DOHH2 (cell line): ENCODE data around the gene TMEM187.
"Not testable (repeated sequence)": the region's sequence is repeated elsewhere in the genome, so short reads cannot be mapped to it uniquely, and the experiment has no call there.

Experiments used
- H3F3A ChIP-seq: fragments of 200-600 bp; sonication (generic), shearing (Covaris generic); 2 replicates; pipeline ENCODE4 v1.6.0; 2016; ENCODE audit warnings: antibody characterized with exemption, mild to moderate bottlenecking; ENCODE audit not compliant: control insufficient read depth, insufficient read depth
- H3K27ac ChIP-seq: fragments of 200-600 bp; sonication (generic); 2 replicates; pipeline ENCODE4 v1.5.1; 2014; ENCODE audit warnings: low read depth, mild to moderate bottlenecking, low read length, moderate library complexity
- H3K27me3 ChIP-seq: fragments of 200-600 bp; sonication (generic); 2 replicates; pipeline ENCODE4 v1.6.1; 2014; ENCODE audit warnings: mild to moderate bottlenecking, low read length, mixed read lengths; ENCODE audit not compliant: control insufficient read depth
- H3K36me3 ChIP-seq: fragments of 200-600 bp; sonication (generic); 2 replicates; pipeline ENCODE4 v1.6.1; 2014; ENCODE audit warnings: mild to moderate bottlenecking, low read length, moderate library complexity, mixed read lengths; ENCODE audit not compliant: control insufficient read depth
- H3K4me1 ChIP-seq: fragments of 200-600 bp; sonication (generic); 2 replicates; pipeline ENCODE4 v1.6.1; 2014; ENCODE audit warnings: mild to moderate bottlenecking, low read length, mixed read lengths; ENCODE audit not compliant: control insufficient read depth
- H3K4me2 ChIP-seq: fragments of 200-600 bp; sonication (generic); 2 replicates; pipeline ENCODE4 v1.6.0; 2014; ENCODE audit warnings: mild to moderate bottlenecking, low read length, moderate library complexity
- H3K4me3 ChIP-seq: fragments of 200-600 bp; sonication (generic); 2 replicates; pipeline ENCODE4 v1.5.1; 2014; ENCODE audit warnings: mild to moderate bottlenecking, low read length, mixed read lengths
- H3K79me2 ChIP-seq: fragments of 200-600 bp; sonication (generic); 2 replicates; pipeline ENCODE4 v1.6.1; 2014; ENCODE audit warnings: mild to moderate bottlenecking, low read length, mixed read lengths; ENCODE audit not compliant: control insufficient read depth
- H3K9me2 ChIP-seq: fragments of 200-600 bp; sonication (generic); replicated peaks from 2 replicates; pipeline ENCODE4 v1.6.1; 2014; ENCODE audit warnings: mild to moderate bottlenecking, low read length, mixed read lengths; ENCODE audit not compliant: control insufficient read depth
- H3K9me3 ChIP-seq: fragments of 200-600 bp; sonication (generic); 2 replicates; pipeline ENCODE4 v1.6.1; 2014; ENCODE audit warnings: antibody characterized with exemption, low read length, mixed read lengths; ENCODE audit not compliant: control insufficient read depth, insufficient read depth
- H4K20me1 ChIP-seq: fragments of 200-600 bp; sonication (generic); 2 replicates; pipeline ENCODE4 v1.6.0; 2014; ENCODE audit warnings: low read depth, mild to moderate bottlenecking, antibody characterized with exemption, low read length, moderate library complexity; ENCODE audit not compliant: control insufficient read depth, insufficient read depth
- EZH2phosphoT487 ChIP-seq: fragments of 200-600 bp; sonication (generic); IDR thresholded peaks from 2 replicates; pipeline ENCODE4 v1.6.1; 2017; ENCODE audit warnings: borderline replicate concordance, mild to moderate bottlenecking, antibody characterized with exemption, low read length, moderate library complexity, mixed read lengths
- TF ChIP-seq, protein P1 (sequence below): fragments of 200-600 bp; sonication (generic); IDR thresholded peaks from one replicate; pipeline ENCODE4 v1.5.1; 2014; ENCODE audit warnings: antibody characterized with exemption, mild to moderate bottlenecking, low read depth, low read length; ENCODE audit not compliant: poor library complexity, severe bottlenecking

TMEM187 gene

GRCh38 chrX:153974726-153975286, 2.3 kb downstream of the TMEM187 start:
- Histone ChIP-seq H3K4me1 (peaks cover 16% of the 10 kb centered on the region), H3K27ac (no peak overlapping the region), H3K4me2 (peak overlapping the region; percentile 91), H3F3A (0 out of 2 replicates have a peak, but pooled peaks cover 3% of the 10 kb centered on the region), H3K36me3 (peaks cover 16% of the 10 kb centered on the region), H3K4me3 (no peak overlapping the region), H3K9me2 (no peaks in the 10 kb centered on the region), H4K20me1 (no peaks in the 10 kb centered on the region), H3K27me3 (no peaks in the 10 kb centered on the region), H3K79me2 (peaks cover 37% of the 10 kb centered on the region), H3K9me3 (no peaks in the 10 kb centered on the region)
- TF ChIP-seq EZH2phosphoT487: no peak
- TF ChIP-seq, protein P1, sequence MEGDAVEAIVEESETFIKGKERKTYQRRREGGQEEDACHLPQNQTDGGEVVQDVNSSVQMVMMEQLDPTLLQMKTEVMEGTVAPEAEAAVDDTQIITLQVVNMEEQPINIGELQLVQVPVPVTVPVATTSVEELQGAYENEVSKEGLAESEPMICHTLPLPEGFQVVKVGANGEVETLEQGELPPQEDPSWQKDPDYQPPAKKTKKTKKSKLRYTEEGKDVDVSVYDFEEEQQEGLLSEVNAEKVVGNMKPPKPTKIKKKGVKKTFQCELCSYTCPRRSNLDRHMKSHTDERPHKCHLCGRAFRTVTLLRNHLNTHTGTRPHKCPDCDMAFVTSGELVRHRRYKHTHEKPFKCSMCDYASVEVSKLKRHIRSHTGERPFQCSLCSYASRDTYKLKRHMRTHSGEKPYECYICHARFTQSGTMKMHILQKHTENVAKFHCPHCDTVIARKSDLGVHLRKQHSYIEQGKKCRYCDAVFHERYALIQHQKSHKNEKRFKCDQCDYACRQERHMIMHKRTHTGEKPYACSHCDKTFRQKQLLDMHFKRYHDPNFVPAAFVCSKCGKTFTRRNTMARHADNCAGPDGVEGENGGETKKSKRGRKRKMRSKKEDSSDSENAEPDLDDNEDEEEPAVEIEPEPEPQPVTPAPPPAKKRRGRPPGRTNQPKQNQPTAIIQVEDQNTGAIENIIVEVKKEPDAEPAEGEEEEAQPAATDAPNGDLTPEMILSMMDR: no peak

- not testable (repeated sequence) for H3K9me2 ChIP-seq
Observed at GRCh38 chrX:153980394-153980793, 7.8 kb downstream of the TMEM187 start.

GRCh38 chrX:153981231-153981630, 8.7 kb downstream of the TMEM187 start:
- Histone ChIP-seq H4K20me1 (no peaks in the 10 kb centered on the region), H3K4me1 (peaks cover 20% of the 10 kb centered on the region), H3K4me3 (no peak overlapping the region), H3K27ac (no peak overlapping the region), H3K79me2 (no peaks in the 10 kb centered on the region), H3K9me3 (no peaks in the 10 kb centered on the region), H3K9me2 (no peaks in the 10 kb centered on the region), H3F3A (no peaks in the 10 kb centered on the region), H3K27me3 (no peaks in the 10 kb centered on the region), H3K36me3 (no peaks in the 10 kb centered on the region), H3K4me2 (no peak overlapping the region)
- TF ChIP-seq, protein P1: no peak
- TF ChIP-seq EZH2phosphoT487: no peak

More at GRCh38 chrX:153980394-153980793, 7.8 kb downstream of the TMEM187 start:
- not testable (repeated sequence) for H3K36me3 ChIP-seq, H3K9me3 ChIP-seq, H3F3A ChIP-seq, H3K4me3 ChIP-seq, H3K4me2 ChIP-seq, H3K27ac ChIP-seq, H3K79me2 ChIP-seq, H3K27me3 ChIP-seq, H4K20me1 ChIP-seq
- H3K4me1 ChIP-seq: peaks cover 18% of the 10 kb centered on the region

DNA sequence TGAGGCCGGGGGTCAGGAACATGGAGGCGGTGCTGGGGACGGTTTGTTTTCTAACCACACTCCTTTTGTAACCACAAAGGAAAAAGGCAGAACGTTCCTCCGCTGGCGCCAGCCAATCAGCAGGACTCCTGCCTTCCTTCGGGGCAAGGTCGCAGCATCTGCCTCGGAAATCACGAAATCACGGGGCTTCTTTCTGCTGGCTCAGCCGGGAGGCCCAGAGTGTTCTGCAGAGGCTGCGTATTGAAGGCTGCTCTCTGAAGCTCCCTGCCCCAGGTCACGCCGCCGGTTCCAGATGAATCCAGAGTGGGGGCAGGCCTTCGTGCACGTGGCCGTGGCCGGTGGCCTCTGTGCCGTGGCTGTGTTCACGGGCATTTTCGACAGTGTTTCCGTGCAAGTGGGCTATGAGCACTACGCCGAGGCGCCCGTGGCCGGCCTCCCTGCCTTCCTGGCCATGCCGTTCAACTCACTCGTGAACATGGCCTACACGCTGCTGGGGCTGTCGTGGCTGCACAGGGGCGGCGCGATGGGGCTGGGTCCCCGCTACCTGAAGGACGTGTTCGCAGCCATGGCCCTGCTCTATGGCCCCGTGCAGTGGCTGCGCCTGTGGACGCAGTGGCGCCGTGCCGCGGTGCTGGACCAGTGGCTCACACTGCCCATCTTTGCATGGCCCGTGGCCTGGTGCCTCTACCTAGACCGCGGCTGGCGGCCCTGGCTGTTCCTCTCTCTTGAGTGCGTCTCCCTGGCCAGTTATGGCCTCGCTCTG, 9.4 kb downstream of the TMEM187 start:
- Histone ChIP-seq H4K20me1 (no peaks in the 10 kb centered on the region), H3K4me1 (peaks cover 20% of the 10 kb centered on the region), H3K79me2 (no peaks in the 10 kb centered on the region), H3K27me3 (no peaks in the 10 kb centered on the region), H3K9me2 (no peaks in the 10 kb centered on the region), H3K36me3 (no peaks in the 10 kb centered on the region), H3K9me3 (no peaks in the 10 kb centered on the region), H3K4me3 (no peak overlapping the region), H3K27ac (no peak overlapping the region), H3F3A (no peaks in the 10 kb centered on the region), H3K4me2 (no peak overlapping the region)
- TF ChIP-seq, protein P1: no peak
